ENCODE data around the gene RAD51B. TPM values are rescaled to one million over a fixed set of nuclear protein-coding genes. Genes with fewer than 3 reads are reported as not detected.

Gene RAD51B
- total RNA-seq, 1 experiment from 2014 or later: 8.5 TPM

DNA sequence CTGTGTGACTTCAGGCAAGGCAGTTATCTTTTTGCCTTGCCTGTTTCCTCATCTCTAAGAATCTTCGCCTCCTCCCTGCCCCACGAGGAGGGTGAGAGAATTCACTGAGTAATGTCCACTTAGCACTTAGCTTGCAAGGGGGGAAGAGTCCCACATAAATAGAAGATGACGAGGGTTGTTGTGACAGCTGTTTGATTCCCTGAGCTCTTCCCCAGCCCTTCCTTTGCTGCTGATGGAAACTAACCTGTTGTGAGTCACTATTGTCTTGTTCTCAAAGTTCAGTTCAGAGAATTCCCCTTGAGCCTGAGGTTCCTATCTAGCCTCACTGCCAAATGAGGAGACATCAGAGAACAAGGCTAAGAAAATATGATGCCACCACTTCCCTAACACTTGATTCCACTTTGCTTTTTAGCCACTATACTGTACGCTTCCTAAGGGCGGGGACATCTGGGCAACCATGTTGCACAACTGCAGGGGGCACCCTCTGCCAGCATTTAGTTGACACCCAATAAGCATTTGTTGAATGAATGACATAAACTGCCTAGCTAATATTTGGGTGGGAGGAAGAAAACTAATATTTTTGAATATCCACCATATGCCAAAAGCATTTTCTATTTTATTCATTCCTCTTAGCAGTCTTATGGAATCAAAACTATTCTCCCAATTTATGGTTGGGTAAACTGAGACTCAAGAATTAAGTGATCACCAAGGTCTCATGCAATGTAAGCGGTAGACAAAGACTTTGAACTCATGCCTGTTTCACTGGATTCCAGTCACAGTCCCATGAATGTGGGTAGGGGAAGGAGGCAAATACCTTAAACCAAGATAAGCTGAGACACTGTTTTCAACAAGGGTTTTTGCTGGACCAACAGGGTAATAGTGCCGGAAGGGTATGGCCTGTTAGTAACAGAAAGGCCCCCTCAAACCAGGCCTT, 895.7 kb downstream of the RAD51B start:
- TF ChIP-seq POLR2AphosphoS5 (IDR thresholded peaks at IDR 0.05; ENCODE audit: low read depth, low read length): no peak
- intact Hi-C loops (cut with micrococcal nuclease; ENCODE audit: unreplicated experiment): no loop called here
- no TSS peak for BruUV-seq (replicated peaks)

DNA sequence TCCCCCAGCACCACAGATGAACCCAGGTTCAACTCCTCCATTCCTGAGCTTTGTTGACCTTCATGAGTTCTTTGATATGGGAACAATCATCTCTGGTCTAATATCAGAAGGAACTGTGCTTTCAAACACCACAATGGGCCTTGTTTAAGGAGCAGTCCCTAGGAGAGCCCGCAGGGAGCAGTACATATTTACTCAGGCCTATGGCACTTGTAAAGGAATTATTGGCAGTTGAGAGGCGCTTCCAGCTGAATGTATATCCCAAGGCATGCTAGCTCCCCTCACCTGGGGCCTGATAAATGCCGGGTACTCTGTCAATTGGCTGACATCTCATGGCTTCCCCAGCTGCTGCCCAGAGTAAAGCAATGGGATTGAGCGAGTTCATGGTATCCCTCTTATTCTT, 897.1 kb downstream of the RAD51B start:
- H3K27ac ChIP-seq (ENCODE audit: low read length): no peak overlapping the region
- TF ChIP-seq POLR2AphosphoS5 (IDR thresholded peaks at IDR 0.05; ENCODE audit: low read depth, low read length) (no peak), SIN3A (IDR thresholded peaks at IDR 0.05; ENCODE audit: borderline replicate concordance, insufficient read depth, low read depth, low read length) (no peak), TCF7L2 (IDR thresholded peaks at IDR 0.05; ENCODE audit: low read depth, low read length) (no peak)
- TF ChIP-seq, protein P1, sequence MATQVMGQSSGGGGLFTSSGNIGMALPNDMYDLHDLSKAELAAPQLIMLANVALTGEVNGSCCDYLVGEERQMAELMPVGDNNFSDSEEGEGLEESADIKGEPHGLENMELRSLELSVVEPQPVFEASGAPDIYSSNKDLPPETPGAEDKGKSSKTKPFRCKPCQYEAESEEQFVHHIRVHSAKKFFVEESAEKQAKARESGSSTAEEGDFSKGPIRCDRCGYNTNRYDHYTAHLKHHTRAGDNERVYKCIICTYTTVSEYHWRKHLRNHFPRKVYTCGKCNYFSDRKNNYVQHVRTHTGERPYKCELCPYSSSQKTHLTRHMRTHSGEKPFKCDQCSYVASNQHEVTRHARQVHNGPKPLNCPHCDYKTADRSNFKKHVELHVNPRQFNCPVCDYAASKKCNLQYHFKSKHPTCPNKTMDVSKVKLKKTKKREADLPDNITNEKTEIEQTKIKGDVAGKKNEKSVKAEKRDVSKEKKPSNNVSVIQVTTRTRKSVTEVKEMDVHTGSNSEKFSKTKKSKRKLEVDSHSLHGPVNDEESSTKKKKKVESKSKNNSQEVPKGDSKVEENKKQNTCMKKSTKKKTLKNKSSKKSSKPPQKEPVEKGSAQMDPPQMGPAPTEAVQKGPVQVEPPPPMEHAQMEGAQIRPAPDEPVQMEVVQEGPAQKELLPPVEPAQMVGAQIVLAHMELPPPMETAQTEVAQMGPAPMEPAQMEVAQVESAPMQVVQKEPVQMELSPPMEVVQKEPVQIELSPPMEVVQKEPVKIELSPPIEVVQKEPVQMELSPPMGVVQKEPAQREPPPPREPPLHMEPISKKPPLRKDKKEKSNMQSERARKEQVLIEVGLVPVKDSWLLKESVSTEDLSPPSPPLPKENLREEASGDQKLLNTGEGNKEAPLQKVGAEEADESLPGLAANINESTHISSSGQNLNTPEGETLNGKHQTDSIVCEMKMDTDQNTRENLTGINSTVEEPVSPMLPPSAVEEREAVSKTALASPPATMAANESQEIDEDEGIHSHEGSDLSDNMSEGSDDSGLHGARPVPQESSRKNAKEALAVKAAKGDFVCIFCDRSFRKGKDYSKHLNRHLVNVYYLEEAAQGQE (IDR thresholded peaks at IDR 0.05; ENCODE audit: insufficient read depth in 1 of 2, low read depth in 2 of 2, low read length in 1 of 2): no peak
- TF ChIP-seq, protein P2, sequence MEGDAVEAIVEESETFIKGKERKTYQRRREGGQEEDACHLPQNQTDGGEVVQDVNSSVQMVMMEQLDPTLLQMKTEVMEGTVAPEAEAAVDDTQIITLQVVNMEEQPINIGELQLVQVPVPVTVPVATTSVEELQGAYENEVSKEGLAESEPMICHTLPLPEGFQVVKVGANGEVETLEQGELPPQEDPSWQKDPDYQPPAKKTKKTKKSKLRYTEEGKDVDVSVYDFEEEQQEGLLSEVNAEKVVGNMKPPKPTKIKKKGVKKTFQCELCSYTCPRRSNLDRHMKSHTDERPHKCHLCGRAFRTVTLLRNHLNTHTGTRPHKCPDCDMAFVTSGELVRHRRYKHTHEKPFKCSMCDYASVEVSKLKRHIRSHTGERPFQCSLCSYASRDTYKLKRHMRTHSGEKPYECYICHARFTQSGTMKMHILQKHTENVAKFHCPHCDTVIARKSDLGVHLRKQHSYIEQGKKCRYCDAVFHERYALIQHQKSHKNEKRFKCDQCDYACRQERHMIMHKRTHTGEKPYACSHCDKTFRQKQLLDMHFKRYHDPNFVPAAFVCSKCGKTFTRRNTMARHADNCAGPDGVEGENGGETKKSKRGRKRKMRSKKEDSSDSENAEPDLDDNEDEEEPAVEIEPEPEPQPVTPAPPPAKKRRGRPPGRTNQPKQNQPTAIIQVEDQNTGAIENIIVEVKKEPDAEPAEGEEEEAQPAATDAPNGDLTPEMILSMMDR (IDR thresholded peaks at IDR 0.05): no peak
- BruUV-seq (replicated peaks): no TSS peak
- no peaks in the 10 kb centered on the region for H3K36me3 ChIP-seq (ENCODE audit: control insufficient read depth, insufficient read depth, low read length)
- CTCF ChIA-PET: interaction anchor here (0.6 kb wide), 1 partner anchor 95 kb away, joined by 3 read pairs; no protein-coding TSS in a partner anchor
- H3K27me3 ChIP-seq (ENCODE audit: control insufficient read depth, insufficient read depth, low read length): no peaks in the 10 kb centered on the region
- no peaks in the 10 kb centered on the region for H3K4me1 ChIP-seq (ENCODE audit: control insufficient read depth, insufficient read depth, low read length)
- H3K9me3 ChIP-seq (ENCODE audit: control insufficient read depth, insufficient read depth, low read depth, low read length): no peaks in the 10 kb centered on the region
- no peak overlapping the region for H3K4me3 ChIP-seq (ENCODE audit: low read depth in 2 of 2, low read length in 2 of 2)
- in situ Hi-C loops (cut with HindIII; ENCODE audit: low pct_unique_long_range_greater_than_20kb, low sequenced_read_pairs) (no loop called here), intact Hi-C loops (cut with micrococcal nuclease; ENCODE audit: unreplicated experiment) (no loop called here)
- DNase-seq (ENCODE audit: low read depth, low spot score): no peak
- no peak for ATAC-seq
- POLR2A ChIA-PET: no interaction called here

More for the DNA sequence above, 895.7 kb downstream of the RAD51B start:
- ChIA-PET CTCF (interaction anchor here (0.6 kb wide), 2 partner anchors 152 to 1150 kb away, joined by 3 to 4 read pairs; no protein-coding TSS in a partner anchor), POLR2A (interaction anchor here (0.6 kb wide), 1 partner anchor 72 kb away, joined by 4 read pairs; no protein-coding TSS in a partner anchor)
- in situ Hi-C loops (cut with HindIII; ENCODE audit: low pct_unique_long_range_greater_than_20kb, low sequenced_read_pairs): no loop called here
- Histone ChIP-seq H3K9me3 (ENCODE audit: control insufficient read depth, insufficient read depth, low read depth, low read length) (no peaks in the 10 kb centered on the region), H3K36me3 (ENCODE audit: control insufficient read depth, insufficient read depth, low read length) (no peaks in the 10 kb centered on the region), H3K4me3 (ENCODE audit: low read depth in 2 of 2, low read length in 2 of 2) (no peak overlapping the region), H3K27me3 (ENCODE audit: control insufficient read depth, insufficient read depth, low read length) (no peaks in the 10 kb centered on the region), H3K4me1 (ENCODE audit: control insufficient read depth, insufficient read depth, low read length) (no peaks in the 10 kb centered on the region), H3K27ac (ENCODE audit: low read length) (no peak overlapping the region)
- no peak for ATAC-seq
- no peak for DNase-seq (ENCODE audit: low read depth, low spot score)
